OCI-LY1 (cell line): ENCODE data around the gene CLBA1.

Experiments used
- H2AFZ ChIP-seq: fragments of 200-600 bp; sonication (generic), shearing (Covaris generic); 2 replicates; pipeline ENCODE4 v1.6.0; 2014; ENCODE audit warnings: antibody characterized with exemption, mild to moderate bottlenecking, low read length
- H3F3A ChIP-seq: fragments of 200-600 bp; sonication (generic), shearing (Covaris generic); 2 replicates; pipeline ENCODE4 v1.6.0; 2014; ENCODE audit warnings: mild to moderate bottlenecking, antibody characterized with exemption, low read length, moderate library complexity; ENCODE audit not compliant: insufficient read depth
- H3K27ac ChIP-seq: fragments of 200-600 bp; sonication (generic); 2 replicates; pipeline ENCODE4 v1.5.1; 2014; ENCODE audit warnings: low read length, mixed run types, mild to moderate bottlenecking, low read depth; ENCODE audit not compliant: poor library complexity, severe bottlenecking
- H3K27me3 ChIP-seq: fragments of 200-600 bp; sonication (generic); 2 replicates; pipeline ENCODE4 v1.6.0; 2014; ENCODE audit warnings: antibody characterized with exemption, mild to moderate bottlenecking, low read length, moderate library complexity; ENCODE audit not compliant: insufficient read depth
- H3K36me3 ChIP-seq: fragments of 200-600 bp; sonication (generic); 2 replicates; pipeline ENCODE4 v1.6.1; 2014; ENCODE audit warnings: mild to moderate bottlenecking, antibody characterized with exemption, low read length, moderate library complexity, mixed read lengths; ENCODE audit not compliant: insufficient read depth
- H3K4me1 ChIP-seq: fragments of 200-600 bp; sonication (generic); 2 replicates; pipeline ENCODE4 v1.5.1; 2014; ENCODE audit warnings: mild to moderate bottlenecking, low read length, moderate library complexity; ENCODE audit not compliant: insufficient read depth, severe bottlenecking
- H3K4me2 ChIP-seq: fragments of 200-600 bp; sonication (generic), shearing (Covaris generic); 2 replicates; pipeline ENCODE4 v1.6.1; 2014; ENCODE audit warnings: low read length
- H3K4me3 ChIP-seq: fragments of 200-600 bp; sonication (generic); 2 replicates; pipeline ENCODE4 v1.5.1; 2014; ENCODE audit warnings: low read length, low read depth, mild to moderate bottlenecking, mixed read lengths; ENCODE audit not compliant: poor library complexity, severe bottlenecking
- H3K79me2 ChIP-seq: fragments of 200-600 bp; shearing (Covaris generic); 2 replicates; pipeline ENCODE4 v1.6.1; 2016; ENCODE audit warnings: mixed run types, low read length, mixed read lengths; ENCODE audit not compliant: insufficient read depth
- H3K9ac ChIP-seq: fragments of 200-600 bp; sonication (generic), shearing (Covaris generic); 2 replicates; pipeline ENCODE4 v1.6.1; 2014; ENCODE audit warnings: mild to moderate bottlenecking, low read length, mixed read lengths
- H3K9me2 ChIP-seq: fragments of 200-600 bp; sonication (generic), shearing (Covaris generic); 2 replicates; pipeline ENCODE4 v1.6.1; 2014; ENCODE audit warnings: low read depth, mild to moderate bottlenecking, low read length, mixed read lengths
- H3K9me3 ChIP-seq: fragments of 200-600 bp; shearing (Covaris generic); 2 replicates; pipeline ENCODE4 v1.6.1; 2014; ENCODE audit warnings: low read length, mixed read lengths
- H4K20me1 ChIP-seq: fragments of 200-600 bp; sonication (generic), shearing (Covaris generic); 2 replicates; pipeline ENCODE4 v1.6.0; 2016; ENCODE audit warnings: mild to moderate bottlenecking, low read length; ENCODE audit not compliant: insufficient read depth
- EZH2 ChIP-seq: fragments of 200-600 bp; sonication (generic), shearing (Covaris generic); IDR thresholded peaks from 2 replicates; pipeline ENCODE4 v1.8.0; 2017; ENCODE audit warnings: borderline replicate concordance, mixed run types, mild to moderate bottlenecking, antibody characterized with exemption, low read length, moderate library complexity, mixed read lengths
- TF ChIP-seq, protein P1 (sequence below): fragments of 200-600 bp; sonication (generic), shearing (Covaris generic); IDR thresholded peaks from 2 replicates; pipeline ENCODE4 v1.5.1; 2017; ENCODE audit warnings: mild to moderate bottlenecking, antibody characterized with exemption, low read length, moderate library complexity, mixed read lengths

Gene CLBA1

DNA sequence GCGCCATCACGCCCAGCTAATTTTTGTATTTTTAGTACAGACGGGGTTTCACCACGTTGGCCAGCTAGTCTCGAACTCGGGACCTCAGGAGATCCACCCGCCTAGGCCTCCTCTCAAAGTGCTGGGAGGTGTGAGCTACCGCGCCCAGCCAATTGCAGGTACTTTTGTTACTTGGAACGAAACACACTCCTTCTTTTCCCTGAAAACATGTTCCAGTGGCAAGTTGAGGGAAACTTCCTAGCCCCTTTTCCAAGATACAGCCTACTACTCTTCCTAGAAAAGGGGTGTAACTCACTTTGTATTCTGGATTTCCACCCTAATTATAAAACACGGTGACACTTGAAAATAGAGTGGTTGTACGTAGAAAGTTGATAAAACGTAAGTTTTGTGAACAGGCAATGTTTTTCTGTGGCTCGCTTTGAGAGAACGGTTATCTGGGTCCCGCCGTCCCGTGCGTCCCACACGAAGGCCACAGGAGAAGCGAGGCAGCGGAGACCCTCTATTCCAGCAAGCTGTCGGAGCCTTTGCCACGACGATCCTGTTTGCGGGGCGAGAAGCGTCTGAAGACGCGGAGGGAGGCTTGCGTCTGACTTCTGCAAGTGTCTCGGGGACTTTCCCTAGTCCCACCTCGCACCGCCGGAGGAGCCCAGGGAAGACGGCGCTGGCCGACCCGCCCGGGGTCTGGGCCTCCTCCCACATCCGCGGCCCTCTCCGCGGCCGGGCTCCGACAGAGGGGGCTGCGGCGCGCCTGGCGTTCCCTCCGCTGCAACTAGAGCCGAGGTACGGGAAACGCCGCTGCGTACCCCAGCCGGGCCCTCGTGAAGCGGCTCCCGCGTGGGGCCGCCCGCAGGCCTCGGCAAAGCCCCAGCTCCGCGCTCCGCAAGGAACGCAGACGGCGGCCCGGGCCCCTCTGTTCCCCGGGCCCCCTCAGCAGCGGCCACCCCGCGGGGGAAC, 34.5 kb downstream of the CLBA1 start:
- no peaks in the 10 kb centered on the region for H3K9me2 ChIP-seq
- H3K4me3 ChIP-seq: peak overlapping the region; percentile 99
- no peaks in the 10 kb centered on the region for H4K20me1 ChIP-seq
- peaks cover 40% of the 10 kb centered on the region for H3K36me3 ChIP-seq
- no peaks in the 10 kb centered on the region for H3K9me3 ChIP-seq
- H3K9ac ChIP-seq: peak overlapping the region; percentile 100
- H3K27ac ChIP-seq: peak overlapping the region; percentile 79
- H3K79me2 ChIP-seq: peaks cover 53% of the 10 kb centered on the region
- 0 out of 2 replicates have a peak, but pooled peaks cover 6% of the 10 kb centered on the region for H3F3A ChIP-seq
- no peak overlapping the region for H2AFZ ChIP-seq
- H3K4me2 ChIP-seq: peak overlapping the region; percentile 95
- peaks cover 71% of the 10 kb centered on the region for H3K4me1 ChIP-seq
- no peak for TF ChIP-seq EZH2
- TF ChIP-seq, protein P1, sequence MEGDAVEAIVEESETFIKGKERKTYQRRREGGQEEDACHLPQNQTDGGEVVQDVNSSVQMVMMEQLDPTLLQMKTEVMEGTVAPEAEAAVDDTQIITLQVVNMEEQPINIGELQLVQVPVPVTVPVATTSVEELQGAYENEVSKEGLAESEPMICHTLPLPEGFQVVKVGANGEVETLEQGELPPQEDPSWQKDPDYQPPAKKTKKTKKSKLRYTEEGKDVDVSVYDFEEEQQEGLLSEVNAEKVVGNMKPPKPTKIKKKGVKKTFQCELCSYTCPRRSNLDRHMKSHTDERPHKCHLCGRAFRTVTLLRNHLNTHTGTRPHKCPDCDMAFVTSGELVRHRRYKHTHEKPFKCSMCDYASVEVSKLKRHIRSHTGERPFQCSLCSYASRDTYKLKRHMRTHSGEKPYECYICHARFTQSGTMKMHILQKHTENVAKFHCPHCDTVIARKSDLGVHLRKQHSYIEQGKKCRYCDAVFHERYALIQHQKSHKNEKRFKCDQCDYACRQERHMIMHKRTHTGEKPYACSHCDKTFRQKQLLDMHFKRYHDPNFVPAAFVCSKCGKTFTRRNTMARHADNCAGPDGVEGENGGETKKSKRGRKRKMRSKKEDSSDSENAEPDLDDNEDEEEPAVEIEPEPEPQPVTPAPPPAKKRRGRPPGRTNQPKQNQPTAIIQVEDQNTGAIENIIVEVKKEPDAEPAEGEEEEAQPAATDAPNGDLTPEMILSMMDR: no peak
- no peaks in the 10 kb centered on the region for H3K27me3 ChIP-seq

DNA sequence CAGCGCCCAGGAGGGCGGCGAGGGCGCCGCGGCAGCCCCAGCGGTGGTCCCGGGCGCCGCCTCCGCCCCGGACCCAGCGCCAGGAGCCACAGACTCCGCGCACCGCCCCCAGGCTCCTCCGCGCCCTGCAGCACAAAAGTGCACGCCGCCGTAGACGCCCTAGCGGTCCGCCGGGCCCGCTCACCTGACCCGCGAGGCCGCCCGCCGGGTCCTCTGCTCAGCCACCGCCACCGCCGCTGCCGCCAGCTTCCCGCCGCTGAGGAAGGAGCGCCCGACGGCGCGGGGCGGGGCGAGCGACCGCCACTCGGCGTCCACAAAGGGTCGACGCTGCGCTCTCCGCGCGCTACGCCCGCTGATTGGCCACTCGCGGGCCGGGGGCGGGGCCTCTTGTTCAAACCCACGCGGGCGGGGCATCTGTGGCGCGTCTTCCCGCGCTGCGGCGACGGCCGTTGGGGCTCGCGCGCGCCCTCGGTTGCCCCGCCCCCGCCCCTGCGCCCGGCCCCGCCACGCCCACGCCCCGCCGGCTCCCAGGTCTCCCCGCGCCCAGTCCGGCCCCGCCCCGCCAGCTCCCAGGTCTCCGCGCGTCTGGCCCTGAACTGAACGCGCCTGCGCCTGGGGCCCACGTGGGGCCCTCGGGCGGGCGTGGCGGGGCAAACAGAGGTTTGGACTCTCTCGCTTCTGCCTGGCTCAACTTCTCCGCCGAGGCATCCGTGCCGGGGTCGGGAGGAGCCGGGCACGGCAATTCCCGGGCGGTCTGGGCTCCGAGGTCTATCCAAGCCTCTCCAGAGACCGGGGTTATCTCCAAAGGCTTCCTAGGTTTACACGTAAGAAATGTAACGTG, 35.4 kb downstream of the CLBA1 start, which contains the start of gene CDCA4:
TSS of gene CDCA4 (minus strand) at position 269 of the 841 bp plus-strand sequence. CDS start 9,154 bp downstream, outside the sequence.
- H3K79me2 ChIP-seq: peaks cover 44% of the 10 kb centered on the region
- no peaks in the 10 kb centered on the region for H3K9me3 ChIP-seq
- no peaks in the 10 kb centered on the region for H3K27me3 ChIP-seq
- peak within 1 kb of the TSS; percentile 95 for H3K4me2 ChIP-seq
- peak within 1 kb of the TSS; percentile 99 for H3K4me3 ChIP-seq
- peak within 1 kb of the TSS; percentile 79 for H3K27ac ChIP-seq
- H2AFZ ChIP-seq: no peak within 1 kb of the TSS
- no peaks in the 10 kb centered on the region for H4K20me1 ChIP-seq
- peak within 1 kb of the TSS; percentile 100 for H3K9ac ChIP-seq
- no peaks in the 10 kb centered on the region for H3K9me2 ChIP-seq
- no peak for TF ChIP-seq EZH2
- TF ChIP-seq, protein P1: no peak
- peaks cover 36% of the 10 kb centered on the region for H3K36me3 ChIP-seq
- H3F3A ChIP-seq: 0 out of 2 replicates have a peak, but pooled peaks cover 6% of the 10 kb centered on the region
- peaks cover 63% of the 10 kb centered on the region for H3K4me1 ChIP-seq

DNA sequence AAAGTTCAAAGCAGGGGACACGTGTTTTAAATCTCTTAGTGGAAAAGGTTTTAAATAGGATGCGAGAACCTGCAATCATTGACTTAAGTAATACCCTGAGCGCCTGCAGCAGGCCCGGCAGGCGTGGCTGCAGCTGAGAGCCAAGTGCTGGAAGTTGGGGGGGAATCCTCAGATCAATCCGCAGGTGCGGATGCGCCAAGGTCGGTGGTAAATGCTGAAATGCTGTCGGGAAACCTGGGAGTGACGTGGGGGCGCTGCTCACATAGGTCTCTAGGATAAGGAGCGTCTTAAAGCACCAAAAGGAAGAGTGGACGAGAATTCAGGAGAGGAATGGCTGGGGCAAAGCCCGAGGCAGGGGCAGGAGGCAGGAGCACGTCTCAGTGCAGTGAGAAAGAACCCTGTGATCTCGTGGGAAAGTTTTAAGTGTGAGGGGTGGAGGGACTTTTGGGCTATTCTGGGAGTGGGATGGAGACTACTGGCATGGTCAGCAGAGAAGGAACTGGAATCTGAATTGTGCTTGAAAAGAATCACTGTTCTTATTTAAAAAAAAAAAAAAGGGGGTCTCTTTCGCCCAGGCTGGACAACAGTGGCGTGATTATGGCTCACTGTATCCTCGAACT, 36.2 kb downstream of the CLBA1 start:
- Histone ChIP-seq H3K36me3 (peaks cover 29% of the 10 kb centered on the region), H3K9me3 (no peaks in the 10 kb centered on the region), H3K4me2 (peak overlapping the region; percentile 91), H3K4me3 (peak overlapping the region; percentile 87), H3K27ac (peak overlapping the region; percentile 55), H3K79me2 (peaks cover 37% of the 10 kb centered on the region), H4K20me1 (no peaks in the 10 kb centered on the region), H3F3A (0 out of 2 replicates have a peak, but pooled peaks cover 6% of the 10 kb centered on the region), H3K27me3 (no peaks in the 10 kb centered on the region), H3K4me1 (peaks cover 56% of the 10 kb centered on the region), H3K9ac (peak overlapping the region; percentile 97), H3K9me2 (no peaks in the 10 kb centered on the region), H2AFZ (no peak overlapping the region)
- TF ChIP-seq EZH2: no peak
- TF ChIP-seq, protein P1: peak; percentile 57
